SK-N-SH (cell line): ENCODE data around the gene HNF1A. TPM values are rescaled to one million over a fixed set of nuclear protein-coding genes. Genes with fewer than 3 reads are reported as not detected.

Experiments used
- CTCF ChIA-PET: fragments of 300-600, 350-600 bp; formaldehyde crosslinking; extraction: SDS; loops from one replicate; lab custom pipeline; 2021; lab: Yijun Ruan, JAX
- POLR2A ChIA-PET: fragments of 350-600 bp; sonication (Branson Sonifier 250); formaldehyde crosslinking; extraction: SDS; loops from one replicate; lab custom pipeline; 2020; ENCODE audit warnings: antibody characterized with exemption, inconsistent platforms; lab: Yijun Ruan, JAX
- DNase-seq: peaks from one replicate; pipeline ENCODE4 v3.0.0; 2012
- H2AFZ ChIP-seq: fragments of 200-600 bp; sonication (generic); 2 replicates; pipeline ENCODE4 v1.8.1; 2016; ENCODE audit warnings: antibody characterized with exemption, mild to moderate bottlenecking, low read depth
- H3F3A ChIP-seq: fragments of 200-600 bp; sonication (generic); replicated peaks from 2 replicates; pipeline ENCODE3; 2016; ENCODE audit warnings: antibody characterized with exemption, mild to moderate bottlenecking; ENCODE audit not compliant: insufficient read depth
- H3K27ac ChIP-seq, 2 experiments: fragments of 200-500 bp in 1 of 2; fragments of 200-600 bp in 1 of 2; sonication (Bioruptor generic) in 1 of 2; sonication (generic), shearing (Covaris generic) in 1 of 2; 2 replicates each; pipeline versions ENCODE4 v1.5.1 to v1.6.1; 2014 to 2016; ENCODE audit warnings: low read depth in 2 of 2, inconsistent platforms in 1 of 2, low read length in 1 of 2, mild to moderate bottlenecking in 1 of 2, mixed read lengths in 1 of 2
- H3K27me3 ChIP-seq: fragments of 200-600 bp; sonication (generic), shearing (Covaris generic); 2 replicates; pipeline ENCODE4 v1.6.1; 2016; ENCODE audit warnings: mixed run types; ENCODE audit not compliant: insufficient read depth
- H3K36me3 ChIP-seq, 2 experiments: fragments of 200-500 bp in 1 of 2; fragments of 200-600 bp in 1 of 2; sonication (Bioruptor generic) in 1 of 2; sonication (generic) in 1 of 2; replicated peaks in 1 of 2; 2 replicates each; pipeline versions ENCODE3 to v1.5.1; 2014 to 2016; ENCODE audit warnings: low read length in 1 of 2, mild to moderate bottlenecking in 1 of 2; ENCODE audit not compliant: insufficient read depth in 2 of 2, control insufficient read depth in 1 of 2
- H3K4me1 ChIP-seq, 2 experiments: fragments of 200-500 bp in 1 of 2; fragments of 200-600 bp in 1 of 2; sonication (Bioruptor generic) in 1 of 2; sonication (generic), shearing (Covaris generic) in 1 of 2; 2 replicates each; pipeline versions ENCODE4 v1.5.1 to v1.6.1; 2014 to 2016; ENCODE audit warnings: low read depth in 1 of 2, low read length in 1 of 2, mixed run types in 1 of 2; ENCODE audit not compliant: insufficient read depth in 2 of 2, control insufficient read depth in 1 of 2
- H3K4me2 ChIP-seq: fragments of 200-600 bp; sonication (generic), shearing (Covaris generic); 2 replicates; pipeline ENCODE4 v1.6.1; 2017; ENCODE audit warnings: mixed run types
- H3K4me3 ChIP-seq, 2 experiments: fragments of 200-500 bp in 1 of 2; fragments of 200-600 bp in 1 of 2; sonication (Bioruptor generic) in 1 of 2; sonication (generic), shearing (Covaris generic) in 1 of 2; 2 replicates each; pipeline versions ENCODE4 v1.5.1 to v1.8.1; 2014 to 2016; ENCODE audit warnings: low read depth in 2 of 2, inconsistent platforms in 1 of 2, low read length in 1 of 2, mild to moderate bottlenecking in 1 of 2, mixed read lengths in 1 of 2, moderate library complexity in 1 of 2
- H3K79me2 ChIP-seq: fragments of 200-600 bp; sonication (generic); 2 replicates; pipeline ENCODE4 v1.8.1; 2017; ENCODE audit warnings: mild to moderate bottlenecking; ENCODE audit not compliant: insufficient read depth
- H3K9ac ChIP-seq: fragments of 200-600 bp; sonication (generic); 2 replicates; pipeline ENCODE4 v1.6.1; 2017; ENCODE audit warnings: mixed run types
- H3K9me2 ChIP-seq: fragments of 200-600 bp; sonication (generic); 2 replicates; pipeline ENCODE4 v1.6.1; 2017; ENCODE audit warnings: mixed run types
- H3K9me3 ChIP-seq: fragments of 200-600 bp; sonication (generic); 2 replicates; pipeline ENCODE4 v1.6.1; 2017; ENCODE audit warnings: mixed run types, mild to moderate bottlenecking, moderate library complexity
- H4K20me1 ChIP-seq: fragments of 200-600 bp; sonication (generic); 2 replicates; pipeline ENCODE4 v1.6.1; 2017; ENCODE audit warnings: mild to moderate bottlenecking, mixed run types; ENCODE audit not compliant: insufficient read depth
- ELF1 ChIP-seq: IDR thresholded peaks from 2 replicates; pipeline ENCODE4 v1.4.0; 2012
- FOSL2 ChIP-seq: IDR thresholded peaks from 2 replicates; pipeline ENCODE4 v1.4.0; 2012; ENCODE audit warnings: low read depth, mild to moderate bottlenecking, moderate library complexity, borderline replicate concordance
- FOXJ3 ChIP-seq: sonication (generic); formaldehyde crosslinking; IDR thresholded peaks from 2 replicates; pipeline ENCODE4 v1.5.1; 2020; ENCODE audit warnings: mild to moderate bottlenecking, missing genetic modification reagents
- GABPA ChIP-seq: IDR thresholded peaks from 2 replicates; pipeline ENCODE4 v1.4.0; 2012; ENCODE audit warnings: low read depth, mild to moderate bottlenecking
- JUND ChIP-seq: IDR thresholded peaks from 2 replicates; pipeline ENCODE4 v1.4.0; 2012
- MEF2A ChIP-seq: IDR thresholded peaks from 2 replicates; pipeline ENCODE4 v1.4.0; 2012; ENCODE audit warnings: low read depth, borderline replicate concordance
- NFIC ChIP-seq: IDR thresholded peaks from 2 replicates; pipeline ENCODE4 v1.4.0; 2012; ENCODE audit warnings: borderline replicate concordance
- NRF1 ChIP-seq: IDR thresholded peaks from 2 replicates; pipeline ENCODE4 v1.6.1; 2012; ENCODE audit warnings: low read depth, mild to moderate bottlenecking, low read length
- POLR2AphosphoS5 ChIP-seq: IDR thresholded peaks from 2 replicates; pipeline ENCODE4 v1.6.1; 2012; ENCODE audit warnings: low read depth, low read length
- RFX5 ChIP-seq: IDR thresholded peaks from 2 replicates; pipeline ENCODE4 v1.6.1; 2012; ENCODE audit warnings: mild to moderate bottlenecking, improper control_type of control experiment, low read length
- TEAD4 ChIP-seq: IDR thresholded peaks from 2 replicates; pipeline ENCODE4 v1.4.0; 2012; ENCODE audit warnings: mild to moderate bottlenecking, borderline replicate concordance; ENCODE audit not compliant: insufficient read depth
- USF2 ChIP-seq: fragments of 150-350 bp; IDR thresholded peaks from 2 replicates; pipeline ENCODE4 v1.6.1; 2017; ENCODE audit warnings: antibody characterized with exemption, low read length, low read depth, borderline replicate concordance
- WGBS: methylation state at CpG from one replicate; pipeline ENCODE4 v1.1.6; 2017; ENCODE audit warnings: low lambda C conversion rate; 5-methylcytosine and 5-hydroxymethylcytosine counted together
- polyA plus RNA-seq, 3 experiments: library from polyadenylated mRNA; depleted of rRNA; stranded (reverse); fragments of >200 nt; gene quantifications; 2 replicates each; pipeline ENCODE4 v1.2.3, GENCODE V29; 2012
- TF ChIP-seq, protein P1 (sequence below): IDR thresholded peaks from 2 replicates; pipeline ENCODE4; 2012
- TF ChIP-seq, protein P2 (sequence below): IDR thresholded peaks from 2 replicates; pipeline ENCODE4 v1.4.0; 2012; ENCODE audit warnings: low read depth
- TF ChIP-seq, protein P3 (sequence below): fragments of 200-600 bp; sonication (generic); IDR thresholded peaks from 2 replicates; pipeline ENCODE4 v1.6.1; 2017; ENCODE audit warnings: antibody characterized with exemption, mild to moderate bottlenecking, moderate library complexity
- TF ChIP-seq, protein P4 (sequence below): IDR thresholded peaks from 2 replicates; pipeline ENCODE4 v1.4.0; 2012; ENCODE audit warnings: low read depth, borderline replicate concordance

Gene HNF1A
- polyA plus RNA-seq, 1 of the 3 experiments (the other 2 are of a cell fraction) = not detected

DNA sequence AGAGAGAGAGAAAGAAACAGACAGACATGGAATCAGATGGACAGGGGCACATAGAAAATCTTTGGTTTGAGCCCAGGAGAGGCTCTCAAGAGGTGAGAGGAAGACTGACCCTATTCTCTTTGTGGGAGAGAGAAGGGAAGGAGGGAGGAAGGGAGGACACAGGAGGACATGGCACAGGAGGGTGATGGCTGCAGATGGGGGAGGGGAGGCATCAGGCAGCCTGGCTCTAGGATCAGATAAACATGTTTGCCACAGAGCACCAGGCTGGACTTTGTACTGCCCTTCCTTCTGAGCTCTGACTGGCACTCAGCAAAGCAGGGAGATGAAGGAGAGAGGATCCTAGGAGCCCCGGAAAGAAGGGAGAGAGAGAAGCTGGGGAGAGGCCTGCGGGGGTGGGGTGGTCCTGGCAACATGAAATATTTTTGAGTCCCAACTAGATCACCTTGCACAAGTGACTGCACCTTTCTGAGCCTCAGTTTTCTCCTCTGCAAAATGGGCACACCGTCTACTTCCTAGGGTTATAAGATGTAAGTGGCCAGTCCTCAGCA is 6.1 kb downstream of the HNF1A start:
- Histone ChIP-seq H4K20me1 (no peaks in the 10 kb centered on the region), H3K27me3 (no peaks in the 10 kb centered on the region), H2AFZ (no peak overlapping the region), H3F3A (no peaks in the 10 kb centered on the region), H3K9me2 (no peaks in the 10 kb centered on the region), H3K9ac (no peak overlapping the region), H3K4me3 (no peak overlapping the region), H3K9me3 (no peaks in the 10 kb centered on the region), H3K79me2 (no peaks in the 10 kb centered on the region), H3K36me3 (no peaks in the 10 kb centered on the region), H3K27ac (0 out of 4 replicates have a peak overlapping the region, but pooled peaks of 1 of the 2 experiments have one; percentile 8)
- CTCF ChIA-PET = interaction anchor here (0.7 to 3.3 kb wide), 8 partner anchors 9 to 338 kb away, joined by 3 to 17 read pairs (median 3); no protein-coding TSS in a partner anchor
- POLR2A ChIA-PET = no interaction called here
- WGBS = 50% methylated on average over 3 of the region's 3 CpGs
- peak; percentile 79 for DNase-seq
- TF ChIP-seq, protein P1, sequence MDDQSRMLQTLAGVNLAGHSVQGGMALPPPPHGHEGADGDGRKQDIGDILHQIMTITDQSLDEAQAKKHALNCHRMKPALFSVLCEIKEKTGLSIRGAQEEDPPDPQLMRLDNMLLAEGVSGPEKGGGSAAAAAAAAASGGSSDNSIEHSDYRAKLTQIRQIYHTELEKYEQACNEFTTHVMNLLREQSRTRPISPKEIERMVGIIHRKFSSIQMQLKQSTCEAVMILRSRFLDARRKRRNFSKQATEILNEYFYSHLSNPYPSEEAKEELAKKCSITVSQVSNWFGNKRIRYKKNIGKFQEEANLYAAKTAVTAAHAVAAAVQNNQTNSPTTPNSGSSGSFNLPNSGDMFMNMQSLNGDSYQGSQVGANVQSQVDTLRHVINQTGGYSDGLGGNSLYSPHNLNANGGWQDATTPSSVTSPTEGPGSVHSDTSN = no peak
- TF ChIP-seq FOSL2 = no peak
- no peak for TF ChIP-seq ELF1
- no peak for TF ChIP-seq FOXJ3 (CRISPR knock-in tag)
- no peak for TF ChIP-seq NRF1
- TF ChIP-seq POLR2AphosphoS5 = no peak
- TF ChIP-seq, protein P2, sequence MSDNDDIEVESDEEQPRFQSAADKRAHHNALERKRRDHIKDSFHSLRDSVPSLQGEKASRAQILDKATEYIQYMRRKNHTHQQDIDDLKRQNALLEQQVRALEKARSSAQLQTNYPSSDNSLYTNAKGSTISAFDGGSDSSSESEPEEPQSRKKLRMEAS = no peak
- no peak for TF ChIP-seq RFX5
- TF ChIP-seq TEAD4 = no peak
- TF ChIP-seq USF2 = no peak
- TF ChIP-seq, protein P3, sequence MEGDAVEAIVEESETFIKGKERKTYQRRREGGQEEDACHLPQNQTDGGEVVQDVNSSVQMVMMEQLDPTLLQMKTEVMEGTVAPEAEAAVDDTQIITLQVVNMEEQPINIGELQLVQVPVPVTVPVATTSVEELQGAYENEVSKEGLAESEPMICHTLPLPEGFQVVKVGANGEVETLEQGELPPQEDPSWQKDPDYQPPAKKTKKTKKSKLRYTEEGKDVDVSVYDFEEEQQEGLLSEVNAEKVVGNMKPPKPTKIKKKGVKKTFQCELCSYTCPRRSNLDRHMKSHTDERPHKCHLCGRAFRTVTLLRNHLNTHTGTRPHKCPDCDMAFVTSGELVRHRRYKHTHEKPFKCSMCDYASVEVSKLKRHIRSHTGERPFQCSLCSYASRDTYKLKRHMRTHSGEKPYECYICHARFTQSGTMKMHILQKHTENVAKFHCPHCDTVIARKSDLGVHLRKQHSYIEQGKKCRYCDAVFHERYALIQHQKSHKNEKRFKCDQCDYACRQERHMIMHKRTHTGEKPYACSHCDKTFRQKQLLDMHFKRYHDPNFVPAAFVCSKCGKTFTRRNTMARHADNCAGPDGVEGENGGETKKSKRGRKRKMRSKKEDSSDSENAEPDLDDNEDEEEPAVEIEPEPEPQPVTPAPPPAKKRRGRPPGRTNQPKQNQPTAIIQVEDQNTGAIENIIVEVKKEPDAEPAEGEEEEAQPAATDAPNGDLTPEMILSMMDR = no peak
- TF ChIP-seq, protein P4, sequence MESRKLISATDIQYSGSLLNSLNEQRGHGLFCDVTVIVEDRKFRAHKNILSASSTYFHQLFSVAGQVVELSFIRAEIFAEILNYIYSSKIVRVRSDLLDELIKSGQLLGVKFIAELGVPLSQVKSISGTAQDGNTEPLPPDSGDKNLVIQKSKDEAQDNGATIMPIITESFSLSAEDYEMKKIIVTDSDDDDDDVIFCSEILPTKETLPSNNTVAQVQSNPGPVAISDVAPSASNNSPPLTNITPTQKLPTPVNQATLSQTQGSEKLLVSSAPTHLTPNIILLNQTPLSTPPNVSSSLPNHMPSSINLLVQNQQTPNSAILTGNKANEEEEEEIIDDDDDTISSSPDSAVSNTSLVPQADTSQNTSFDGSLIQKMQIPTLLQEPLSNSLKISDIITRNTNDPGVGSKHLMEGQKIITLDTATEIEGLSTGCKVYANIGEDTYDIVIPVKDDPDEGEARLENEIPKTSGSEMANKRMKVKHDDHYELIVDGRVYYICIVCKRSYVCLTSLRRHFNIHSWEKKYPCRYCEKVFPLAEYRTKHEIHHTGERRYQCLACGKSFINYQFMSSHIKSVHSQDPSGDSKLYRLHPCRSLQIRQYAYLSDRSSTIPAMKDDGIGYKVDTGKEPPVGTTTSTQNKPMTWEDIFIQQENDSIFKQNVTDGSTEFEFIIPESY = no peak
- TF ChIP-seq NFIC = no peak
- no peak for TF ChIP-seq GABPA
- no peak for TF ChIP-seq MEF2A
- TF ChIP-seq JUND = no peak
- TF ChIP-seq, all 33 proteins: peak for 0
- Histone ChIP-seq H3K4me1 (peaks cover 0 to 5% of the 10 kb centered on the region in 2 experiments; a peak in 1 of 4 replicates), H3K4me2 (no peak overlapping the region)
